GM18499 (cell line): ENCODE measurements around the gene POU4F2.

ENCODE experiments used
- ATAC-seq: cut with Tn5 transposase; IDR thresholded peaks from one replicate; pipeline ENCODE4 v1.9.1; 2021; ENCODE audit warnings: moderate number of reproducible peaks; ENCODE audit not compliant: insufficient read depth, unreplicated experiment

The POU4F2 gene, protein sequence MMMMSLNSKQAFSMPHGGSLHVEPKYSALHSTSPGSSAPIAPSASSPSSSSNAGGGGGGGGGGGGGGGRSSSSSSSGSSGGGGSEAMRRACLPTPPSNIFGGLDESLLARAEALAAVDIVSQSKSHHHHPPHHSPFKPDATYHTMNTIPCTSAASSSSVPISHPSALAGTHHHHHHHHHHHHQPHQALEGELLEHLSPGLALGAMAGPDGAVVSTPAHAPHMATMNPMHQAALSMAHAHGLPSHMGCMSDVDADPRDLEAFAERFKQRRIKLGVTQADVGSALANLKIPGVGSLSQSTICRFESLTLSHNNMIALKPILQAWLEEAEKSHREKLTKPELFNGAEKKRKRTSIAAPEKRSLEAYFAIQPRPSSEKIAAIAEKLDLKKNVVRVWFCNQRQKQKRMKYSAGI

DNA sequence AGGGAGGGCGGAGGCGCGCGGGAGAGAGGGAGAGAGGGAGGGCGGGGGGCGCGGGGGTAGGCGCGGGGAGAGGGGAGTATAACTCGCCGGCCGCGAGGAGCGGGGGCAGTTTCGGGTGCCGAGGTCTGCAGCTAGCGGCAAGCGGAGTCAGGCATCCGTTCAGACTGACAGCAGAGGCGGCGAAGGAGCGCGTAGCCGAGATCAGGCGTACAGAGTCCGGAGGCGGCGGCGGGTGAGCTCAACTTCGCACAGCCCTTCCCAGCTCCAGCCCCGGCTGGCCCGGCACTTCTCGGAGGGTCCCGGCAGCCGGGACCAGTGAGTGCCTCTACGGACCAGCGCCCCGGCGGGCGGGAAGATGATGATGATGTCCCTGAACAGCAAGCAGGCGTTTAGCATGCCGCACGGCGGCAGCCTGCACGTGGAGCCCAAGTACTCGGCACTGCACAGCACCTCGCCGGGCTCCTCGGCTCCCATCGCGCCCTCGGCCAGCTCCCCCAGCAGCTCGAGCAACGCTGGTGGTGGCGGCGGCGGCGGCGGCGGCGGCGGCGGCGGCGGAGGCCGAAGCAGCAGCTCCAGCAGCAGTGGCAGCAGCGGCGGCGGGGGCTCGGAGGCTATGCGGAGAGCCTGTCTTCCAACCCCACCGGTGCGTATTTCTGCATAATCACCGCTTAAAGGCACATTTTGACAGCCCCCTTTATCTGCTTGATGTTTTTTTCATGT is at the start of gene POU4F2:
Gene POU4F2 (plus strand): TSS at position 108 of the 720 bp plus-strand sequence. CDS start 248 bp downstream, at position 356.
- ATAC-seq: no peak

DNA sequence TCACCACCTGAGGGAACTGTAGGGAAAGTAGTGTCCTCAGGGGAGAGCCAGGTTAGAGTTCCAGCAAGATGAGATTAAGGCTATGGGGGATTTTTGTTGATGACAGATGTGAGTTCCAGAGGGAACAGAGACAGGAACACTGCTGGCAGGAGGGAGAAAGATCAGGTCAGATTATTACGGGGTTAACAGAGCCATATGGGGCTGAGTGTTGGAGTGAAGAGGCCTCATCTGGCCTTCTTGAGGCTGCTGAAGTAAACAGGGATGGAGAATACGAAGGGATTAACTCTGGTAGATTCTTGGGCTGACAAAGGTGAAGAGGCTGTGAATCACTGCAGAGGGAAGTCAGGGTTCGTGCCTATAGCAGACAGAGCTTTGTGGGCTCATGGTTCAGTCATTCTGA is 47.9 kb upstream of the POU4F2 start:
- ATAC-seq: no peak

DNA sequence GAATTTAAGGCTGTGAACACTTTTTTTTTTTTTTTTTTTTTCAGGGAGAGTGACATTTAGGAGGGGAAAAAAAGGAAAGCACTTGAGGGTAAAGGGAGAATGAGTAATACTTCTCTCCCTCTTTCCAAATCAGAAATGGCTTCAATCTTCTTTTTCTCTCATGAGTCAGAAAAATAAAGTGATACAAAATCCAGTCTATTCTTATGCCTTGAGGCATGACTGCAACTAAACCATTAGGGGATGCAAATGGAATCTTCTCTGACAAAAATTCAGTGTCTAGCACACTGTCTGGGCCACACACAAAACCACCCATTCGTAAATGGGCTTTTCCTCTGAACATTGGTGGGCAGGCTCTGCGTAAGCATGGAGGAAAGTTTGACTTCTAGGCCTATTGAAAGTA is 46.7 kb upstream of the POU4F2 start:
- ATAC-seq: no peak

DNA sequence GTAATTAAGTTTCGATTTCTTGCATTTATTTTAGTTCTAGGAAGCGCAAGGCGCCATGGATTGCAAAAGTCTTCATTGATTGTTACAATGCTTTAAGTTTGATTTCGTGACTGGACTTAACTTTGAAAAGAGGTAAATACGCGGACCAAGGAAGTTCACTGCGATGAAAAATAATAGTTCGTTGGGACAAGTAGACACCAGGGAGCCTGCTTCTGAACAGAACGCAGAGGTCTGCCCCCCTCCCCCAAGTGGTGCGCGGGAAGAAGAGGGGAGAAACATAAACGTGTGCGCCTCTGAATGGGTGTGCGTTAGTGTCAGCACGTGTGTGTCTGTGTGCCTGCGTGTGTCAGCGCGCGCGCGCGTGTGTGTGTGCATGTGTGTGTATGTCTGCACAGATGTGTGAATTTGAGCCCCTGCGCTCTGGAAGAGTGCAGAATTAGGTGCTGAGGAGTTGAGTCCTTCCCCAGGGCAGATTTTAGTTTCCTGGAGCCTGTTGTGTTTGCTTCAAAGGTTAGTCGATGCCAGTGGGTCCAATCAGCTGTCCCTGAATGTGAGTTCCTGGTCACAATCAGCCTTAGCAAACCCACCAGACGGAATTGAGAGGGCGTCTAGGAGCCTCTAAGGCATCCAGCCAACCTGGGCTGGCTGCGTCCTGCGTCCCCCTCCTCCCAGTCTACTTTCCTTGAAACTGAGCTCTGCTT is 5.8 kb upstream of the POU4F2 start:
- no peak for ATAC-seq

DNA sequence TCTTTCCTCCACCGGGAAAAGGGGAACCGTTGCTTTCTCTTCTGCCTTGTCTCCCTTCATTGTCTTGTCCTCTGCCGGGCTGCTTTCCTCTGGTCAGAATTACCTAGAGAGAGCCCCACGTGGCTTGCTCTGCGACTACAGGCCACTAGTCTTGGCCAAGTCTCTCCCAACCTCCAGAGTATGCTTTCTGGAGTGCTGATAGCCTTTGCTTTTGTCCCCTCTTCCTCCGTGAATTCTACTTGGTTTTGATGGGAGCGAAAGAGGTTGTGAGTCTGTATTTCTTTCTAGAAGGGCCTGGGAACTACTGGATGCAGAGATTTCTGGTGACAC is 5.3 kb upstream of the POU4F2 start:
- ATAC-seq: no peak

DNA sequence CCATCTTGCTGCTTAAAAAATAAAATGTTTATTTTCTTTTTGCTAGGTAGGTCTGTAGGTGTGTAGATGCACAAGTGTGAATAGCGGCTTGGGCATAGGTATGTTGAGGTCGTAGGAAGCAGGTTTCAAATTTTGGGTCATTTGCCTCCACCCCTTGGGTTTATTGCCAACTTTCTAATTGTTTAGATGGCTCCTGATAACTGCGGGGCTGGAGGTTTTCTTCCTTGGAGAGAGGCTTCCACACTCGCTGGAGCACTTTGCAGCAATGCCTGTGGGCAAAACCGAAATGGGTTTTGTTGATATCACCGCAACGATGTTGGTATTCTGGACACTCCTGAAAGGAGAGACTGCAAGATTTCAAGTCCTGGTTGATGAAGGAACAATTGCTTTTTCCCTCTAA is 3.9 kb upstream of the POU4F2 start:
- ATAC-seq: no peak

DNA sequence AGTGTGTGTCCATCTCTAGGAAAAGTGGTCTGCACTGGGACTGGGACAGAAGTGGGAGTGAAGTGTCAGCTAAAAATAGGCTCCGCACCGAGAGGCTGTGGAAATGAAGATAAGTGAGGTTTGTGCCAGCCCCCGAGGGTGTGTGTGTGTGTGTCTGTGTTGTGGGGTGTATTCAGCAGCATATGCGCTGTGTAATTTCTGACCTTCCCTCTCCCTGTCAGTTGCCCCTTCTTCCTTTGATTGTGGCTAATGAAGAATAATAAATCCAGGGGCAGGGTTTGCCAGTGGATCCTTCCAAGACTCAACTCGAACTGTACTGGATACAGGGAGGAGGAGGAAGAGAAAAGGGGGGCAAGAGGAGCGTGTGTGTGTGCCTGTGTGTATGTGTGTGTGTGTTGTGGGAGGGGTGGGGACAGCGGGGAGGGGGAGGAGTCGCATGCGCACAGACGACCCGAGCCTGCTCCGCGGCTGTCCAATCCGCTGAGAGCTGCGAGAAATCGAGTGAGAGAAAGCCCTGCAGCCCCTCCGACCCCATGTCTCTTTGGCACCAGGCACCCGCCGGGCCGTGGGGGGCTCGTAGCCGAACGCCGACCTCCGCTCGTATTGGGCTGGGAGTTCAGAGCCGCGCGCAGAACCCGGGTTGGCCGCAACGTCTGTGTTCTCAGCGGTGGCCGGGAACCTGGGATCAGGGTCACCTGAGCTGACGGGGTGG is 916 bp upstream of the POU4F2 start:
- ATAC-seq: no peak

DNA sequence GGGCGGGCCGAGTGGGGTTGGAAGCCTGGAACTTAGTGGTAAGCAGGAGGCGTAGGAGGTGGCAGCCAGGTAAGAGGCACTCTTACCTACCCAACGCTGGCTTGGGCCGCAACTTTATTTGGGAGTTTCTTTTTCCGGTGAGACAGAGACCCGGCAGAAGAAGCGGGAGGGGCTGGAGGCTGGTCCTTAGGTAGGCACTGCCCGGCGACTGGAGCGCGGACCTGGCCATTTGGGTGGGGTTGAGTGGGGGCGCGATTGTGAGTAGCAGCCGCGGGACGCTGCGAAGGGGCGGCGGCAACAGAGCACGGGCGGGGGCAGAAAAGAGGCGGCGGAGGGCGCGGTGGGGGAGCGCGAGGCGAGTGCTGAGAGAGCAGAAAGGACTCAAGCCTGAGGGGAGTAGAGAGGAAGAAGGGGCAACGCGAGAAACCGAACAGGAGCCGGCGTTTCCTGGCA is 334 bp upstream of the POU4F2 start:
- no peak for ATAC-seq

DNA sequence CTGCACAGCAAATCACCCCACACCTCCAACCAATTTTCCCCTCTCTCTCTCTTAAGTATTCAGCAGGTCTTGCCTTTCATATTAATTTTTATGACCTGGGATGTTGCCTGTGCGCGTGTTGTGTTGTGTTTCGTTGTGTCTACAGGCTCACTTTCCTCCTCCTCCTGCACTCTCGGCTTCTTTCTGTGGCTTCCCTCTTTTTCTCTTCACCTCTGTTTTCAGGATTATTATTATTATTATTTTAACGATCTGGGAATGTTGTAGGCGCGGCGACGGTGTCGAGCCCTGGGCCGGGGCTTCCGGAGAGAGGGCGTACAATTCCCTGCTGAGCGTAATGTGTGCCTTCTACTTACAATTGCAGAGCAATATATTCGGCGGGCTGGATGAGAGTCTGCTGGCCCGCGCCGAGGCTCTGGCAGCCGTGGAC is 826 bp downstream of the POU4F2 start:
- ATAC-seq: no peak

DNA sequence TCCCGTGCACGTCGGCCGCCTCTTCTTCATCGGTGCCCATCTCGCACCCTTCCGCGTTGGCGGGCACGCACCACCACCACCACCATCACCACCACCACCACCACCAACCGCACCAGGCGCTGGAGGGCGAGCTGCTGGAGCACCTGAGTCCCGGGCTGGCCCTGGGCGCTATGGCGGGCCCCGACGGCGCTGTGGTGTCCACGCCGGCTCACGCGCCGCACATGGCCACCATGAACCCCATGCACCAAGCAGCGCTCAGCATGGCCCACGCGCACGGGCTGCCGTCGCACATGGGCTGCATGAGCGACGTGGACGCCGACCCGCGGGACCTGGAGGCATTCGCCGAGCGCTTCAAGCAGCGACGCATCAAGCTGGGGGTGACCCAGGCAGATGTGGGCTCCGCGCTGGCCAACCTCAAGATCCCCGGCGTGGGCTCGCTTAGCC is 1.4 kb downstream of the POU4F2 start:
- no peak for ATAC-seq

DNA sequence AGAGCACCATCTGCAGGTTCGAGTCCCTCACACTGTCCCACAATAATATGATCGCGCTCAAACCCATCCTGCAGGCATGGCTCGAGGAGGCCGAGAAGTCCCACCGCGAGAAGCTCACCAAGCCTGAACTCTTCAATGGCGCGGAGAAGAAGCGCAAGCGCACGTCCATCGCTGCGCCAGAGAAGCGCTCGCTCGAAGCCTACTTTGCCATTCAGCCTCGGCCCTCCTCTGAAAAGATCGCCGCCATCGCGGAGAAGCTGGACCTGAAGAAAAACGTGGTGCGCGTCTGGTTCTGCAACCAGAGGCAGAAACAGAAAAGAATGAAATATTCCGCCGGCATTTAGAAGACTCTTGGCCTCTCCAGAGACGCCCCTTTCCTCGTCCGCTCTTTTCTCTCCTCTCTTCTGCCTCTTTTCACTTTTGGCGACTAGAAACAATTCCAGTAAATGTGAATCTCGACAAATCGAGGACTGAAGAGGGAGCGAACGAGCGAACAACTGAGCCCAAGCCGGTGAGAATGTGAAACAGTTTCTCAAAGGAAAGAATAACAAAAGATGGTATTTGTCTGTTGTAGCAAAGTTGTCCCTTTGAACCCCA is 1.9 kb downstream of the POU4F2 start:
- no peak for ATAC-seq

DNA sequence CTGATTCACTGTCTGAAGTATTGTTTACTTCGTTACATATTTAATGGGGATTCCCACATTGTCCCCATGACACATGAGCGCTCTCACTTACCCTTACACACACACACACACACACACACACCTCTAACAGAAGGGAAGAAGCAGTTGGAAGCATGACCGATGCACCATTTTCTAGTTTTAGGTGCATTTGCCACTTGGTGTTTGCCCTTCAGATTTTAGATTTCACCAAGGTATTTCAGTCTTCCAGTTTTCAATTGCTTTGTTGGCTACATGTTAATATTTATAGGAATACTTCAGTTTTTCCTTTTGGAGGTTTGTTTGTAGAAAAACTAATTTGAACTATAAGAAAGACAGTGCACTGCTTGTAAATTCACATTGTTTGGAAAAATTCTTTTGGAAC is 3.1 kb downstream of the POU4F2 start:
- no peak for ATAC-seq

DNA sequence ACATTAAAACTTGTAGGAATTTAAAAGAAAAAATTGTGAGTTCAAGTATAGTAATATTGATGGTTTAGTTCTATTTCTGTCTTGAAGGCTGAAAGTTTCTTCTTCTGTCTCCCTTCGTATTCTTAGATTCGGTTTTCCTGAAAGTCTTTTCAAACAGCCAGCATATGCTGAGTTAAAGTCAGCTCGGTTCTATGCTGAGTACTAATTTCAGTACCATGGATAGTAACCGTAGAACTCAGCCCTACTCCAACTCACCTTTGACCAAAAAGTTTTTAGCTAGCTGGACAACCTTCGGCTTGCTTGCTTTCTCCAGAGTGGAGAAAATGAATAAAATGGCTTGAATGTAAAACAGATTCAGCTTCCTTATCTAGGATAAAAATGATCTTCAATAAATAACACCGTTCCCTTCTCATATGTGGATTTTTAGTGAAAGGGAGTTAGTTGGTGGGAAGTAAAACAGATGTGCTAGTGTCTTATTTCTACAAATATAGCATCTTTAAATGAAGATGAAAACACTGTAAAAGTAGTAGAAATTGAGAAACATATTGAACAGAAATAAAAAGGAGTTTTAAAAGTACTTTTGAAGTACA is 5.2 kb downstream of the POU4F2 start:
- ATAC-seq: no peak

DNA sequence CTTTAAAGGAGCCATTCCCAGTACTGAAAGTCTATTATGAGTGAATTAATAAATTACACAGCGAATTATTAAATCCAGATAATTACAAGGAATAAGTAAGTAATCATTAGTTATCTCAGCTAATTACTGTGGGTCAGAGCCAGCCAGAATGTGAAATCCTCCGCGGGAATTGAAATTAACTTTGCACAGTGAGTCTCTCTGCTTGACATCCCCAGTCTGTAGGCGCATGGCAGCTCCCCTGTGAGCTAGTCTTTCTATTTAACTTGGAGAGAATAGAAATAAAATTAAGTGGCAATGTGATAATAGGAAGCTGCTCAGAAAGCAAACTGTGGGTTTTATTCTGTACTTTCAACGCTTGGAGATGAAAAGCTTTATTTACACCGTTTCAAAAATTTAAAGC is 7.2 kb downstream of the POU4F2 start:
- ATAC-seq: no peak

DNA sequence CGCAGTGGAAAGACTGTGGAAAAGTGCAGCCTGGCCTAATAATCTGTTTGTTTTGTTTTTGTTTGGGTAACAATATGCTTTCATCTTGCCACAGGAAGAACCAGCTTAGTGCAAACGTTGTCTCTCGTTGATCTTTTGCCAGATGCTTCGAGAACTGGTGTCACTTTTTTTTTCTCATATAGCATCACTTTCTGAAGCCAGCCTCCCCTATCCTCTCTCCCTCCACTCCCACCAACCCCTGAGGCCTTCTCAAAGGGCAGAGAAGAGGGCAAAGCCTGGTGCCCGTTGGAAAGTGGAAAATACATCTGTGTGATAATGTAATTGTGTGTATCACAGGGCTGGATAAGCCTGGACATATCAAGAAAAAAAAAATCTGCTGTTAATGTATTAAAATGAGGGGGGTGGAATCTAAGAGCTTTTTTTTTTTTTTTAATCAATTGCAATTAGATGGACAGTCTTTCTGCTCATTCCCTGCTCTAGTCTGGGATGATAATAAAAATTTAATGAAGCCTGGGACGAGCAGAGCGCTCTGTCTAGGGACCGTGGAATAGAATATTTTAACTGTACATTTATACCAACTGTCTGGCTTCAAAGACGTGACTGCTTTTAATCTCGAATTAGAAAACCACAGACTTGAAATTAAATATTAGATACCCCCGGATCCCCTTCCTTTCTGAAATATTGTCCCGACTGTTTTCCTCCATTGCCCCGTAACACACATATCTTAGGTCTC is 8.1 kb downstream of the POU4F2 start:
- no peak for ATAC-seq

DNA sequence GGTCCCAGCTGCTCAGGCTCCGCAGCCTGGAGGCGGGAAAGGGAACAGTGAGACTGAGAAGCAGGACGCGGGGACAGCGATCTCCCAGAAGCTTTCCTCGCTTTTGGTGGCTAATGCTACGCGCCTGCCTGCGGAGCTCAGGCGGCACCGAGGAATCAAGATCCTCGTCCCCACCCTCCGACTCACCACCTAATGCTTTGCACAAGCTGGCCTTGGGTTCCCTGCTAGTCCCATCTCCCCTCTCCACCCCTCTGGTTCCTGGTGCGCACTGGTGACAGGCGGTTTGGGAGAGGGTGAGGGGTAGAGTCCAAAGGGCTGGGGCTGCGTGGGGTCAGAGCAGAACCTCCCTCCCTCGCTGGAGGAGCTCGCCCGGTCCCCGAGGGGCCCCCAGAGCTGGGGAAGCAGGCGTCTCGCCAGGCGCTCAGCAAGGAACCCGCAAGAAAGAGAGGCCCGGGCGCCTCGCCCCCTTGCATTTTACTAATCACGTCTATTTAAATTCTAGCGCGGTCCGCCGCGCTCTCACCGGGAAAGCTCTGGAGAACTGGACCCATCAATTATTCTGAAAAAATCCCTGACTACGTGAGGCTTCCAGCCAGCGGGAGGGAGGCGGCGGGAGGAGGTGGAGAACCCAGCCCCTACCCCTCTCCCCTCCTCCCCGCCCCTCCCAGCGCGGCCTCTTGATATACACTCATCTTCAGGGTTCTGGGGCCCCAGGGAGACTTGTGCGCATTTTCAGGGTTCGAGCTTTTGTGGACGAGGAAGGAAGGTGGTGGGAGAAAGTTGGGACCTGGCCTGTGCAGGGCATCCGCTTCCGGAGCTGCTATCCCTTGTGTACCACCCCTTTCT is 9.1 kb downstream of the POU4F2 start:
- ATAC-seq: no peak

DNA sequence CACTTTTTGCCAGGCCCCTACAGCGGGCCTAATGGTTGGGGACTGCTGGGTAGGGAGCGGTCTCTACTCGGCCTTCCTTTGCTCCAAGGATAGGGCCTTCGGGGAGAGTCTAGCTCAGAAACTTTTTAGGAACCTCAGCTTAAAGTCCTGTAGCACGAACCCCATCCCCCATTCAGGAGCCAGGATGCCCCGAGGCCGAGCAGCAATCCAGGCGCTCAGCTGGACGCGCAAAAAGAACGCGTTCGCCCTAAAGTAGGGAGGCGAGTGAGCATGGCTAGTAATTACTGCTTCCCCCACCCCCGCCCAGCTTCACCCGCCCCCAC is 9.7 kb downstream of the POU4F2 start:
- no peak for ATAC-seq

DNA sequence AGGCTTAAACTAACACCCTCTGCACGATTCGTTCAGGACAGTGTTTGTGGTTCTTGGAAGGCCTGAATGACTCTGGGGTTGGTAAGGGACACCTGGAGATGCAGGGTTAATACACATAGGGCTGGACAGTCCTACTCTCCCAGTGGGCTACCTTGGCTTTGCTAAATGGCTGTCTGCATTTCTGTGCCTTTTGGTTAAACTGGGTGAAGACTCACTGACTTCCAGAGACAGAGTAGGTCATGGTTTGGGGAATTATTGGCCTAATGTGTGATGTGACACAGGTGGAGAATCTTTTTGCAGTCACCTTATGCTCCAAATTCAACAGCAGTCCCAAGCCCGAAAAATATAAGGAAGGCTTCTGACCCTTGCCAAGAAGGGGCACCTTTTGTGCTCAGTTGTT is 10.5 kb downstream of the POU4F2 start:
- ATAC-seq: no peak
